Keratinocyte (primary cell): ENCODE data around the gene CUL4A.

Source experiments
- EZH2 ChIP-seq: IDR thresholded peaks from one replicate; pipeline ENCODE4 v1.6.1; 2012; ENCODE audit warnings: inconsistent platforms, mild to moderate bottlenecking, low read length, moderate library complexity
- TF ChIP-seq, protein P1 (sequence below), 3 experiments: IDR thresholded peaks in 1 of 3; conservative IDR thresholded peaks in 1 of 3; optimal IDR thresholded peaks in 1 of 3; 2 replicates in 2 of 3; 3 replicates in 1 of 3; pipeline versions ENCODE3 to v1.5.1; 2011; ENCODE audit warnings: low read length in 3 of 3, mild to moderate bottlenecking in 3 of 3, moderate library complexity in 2 of 3, control low read depth in 1 of 3, inconsistent platforms in 1 of 3; ENCODE audit not compliant: insufficient read depth in 2 of 3; ENCODE audit errors: extremely low read depth in 1 of 3

DNA sequence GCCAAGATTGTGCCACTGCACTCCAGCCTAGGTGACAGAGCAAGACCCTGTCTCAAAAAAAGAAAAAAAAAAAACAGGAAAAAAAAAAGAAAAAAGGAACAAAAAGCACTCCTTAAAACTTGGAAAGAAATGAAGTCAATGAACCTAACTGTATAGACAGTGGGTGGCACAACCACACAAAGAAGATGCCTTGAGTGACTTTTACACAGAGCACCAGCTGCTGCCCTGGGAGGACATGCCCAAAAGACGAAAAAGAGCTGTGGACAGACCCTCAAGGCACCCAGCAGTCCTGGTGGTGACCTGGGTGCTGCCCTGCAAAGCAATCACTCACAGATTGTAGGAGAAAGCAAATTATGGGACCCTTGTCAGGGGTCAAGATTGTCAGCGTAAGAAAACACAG lies 81.7 kb downstream of the CUL4A start:
- TF ChIP-seq, protein P1, sequence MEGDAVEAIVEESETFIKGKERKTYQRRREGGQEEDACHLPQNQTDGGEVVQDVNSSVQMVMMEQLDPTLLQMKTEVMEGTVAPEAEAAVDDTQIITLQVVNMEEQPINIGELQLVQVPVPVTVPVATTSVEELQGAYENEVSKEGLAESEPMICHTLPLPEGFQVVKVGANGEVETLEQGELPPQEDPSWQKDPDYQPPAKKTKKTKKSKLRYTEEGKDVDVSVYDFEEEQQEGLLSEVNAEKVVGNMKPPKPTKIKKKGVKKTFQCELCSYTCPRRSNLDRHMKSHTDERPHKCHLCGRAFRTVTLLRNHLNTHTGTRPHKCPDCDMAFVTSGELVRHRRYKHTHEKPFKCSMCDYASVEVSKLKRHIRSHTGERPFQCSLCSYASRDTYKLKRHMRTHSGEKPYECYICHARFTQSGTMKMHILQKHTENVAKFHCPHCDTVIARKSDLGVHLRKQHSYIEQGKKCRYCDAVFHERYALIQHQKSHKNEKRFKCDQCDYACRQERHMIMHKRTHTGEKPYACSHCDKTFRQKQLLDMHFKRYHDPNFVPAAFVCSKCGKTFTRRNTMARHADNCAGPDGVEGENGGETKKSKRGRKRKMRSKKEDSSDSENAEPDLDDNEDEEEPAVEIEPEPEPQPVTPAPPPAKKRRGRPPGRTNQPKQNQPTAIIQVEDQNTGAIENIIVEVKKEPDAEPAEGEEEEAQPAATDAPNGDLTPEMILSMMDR (optimal IDR thresholded peaks at IDR 0.05 in 1 of 3, IDR thresholded peaks at IDR 0.05 in 1 of 3, conservative IDR thresholded peaks at IDR 0.05 in 1 of 3; ENCODE audit: extremely low read depth in 1 of 3, insufficient read depth in 2 of 3, low read length in 3 of 3) = no peak
- TF ChIP-seq EZH2 = no peak
